ENCODE results near the gene SCP2D1. TPM values are rescaled to one million over a fixed set of nuclear protein-coding genes. Genes with fewer than 3 reads are reported as not detected.

The SCP2D1 gene
- total RNA-seq, 1 experiment from 2014 or later = not detected

GRCh38 chr20:18856873-18857272, 43.3 kb downstream of the SCP2D1 start:
- Histone ChIP-seq H3K9me3 (ENCODE audit: low read depth, low read length, poor library complexity, severe bottlenecking) (no peaks in the 10 kb centered on the region), H3K27me3 (replicated peaks; ENCODE audit: insufficient read depth, low read depth, low read length, poor library complexity) (peaks cover 3% of the 10 kb centered on the region), H3K4me1 (ENCODE audit: insufficient read depth, low read length, poor library complexity, severe bottlenecking) (no peaks in the 10 kb centered on the region), H3K4me3 (ENCODE audit: low read depth, low read length, poor library complexity, severe bottlenecking) (no peak overlapping the region), H3K36me3 (ENCODE audit: insufficient read depth, low read length, poor library complexity, severe bottlenecking) (no peaks in the 10 kb centered on the region), H3K27ac (ENCODE audit: low read depth, low read length, poor library complexity, severe bottlenecking) (no peak overlapping the region)
- POLR2A ChIA-PET (ENCODE audit: low non-redundant PET) = no interaction called here
- intact Hi-C loops (cut with micrococcal nuclease; ENCODE audit: unreplicated experiment) = no loop called here
- no TSS peak for BruUV-seq (replicated peaks)
- CTCF ChIA-PET = no interaction called here
- DNase-seq (ENCODE audit: low spot score) = no peak
- TF ChIP-seq EZH2 (IDR thresholded peaks at IDR 0.05; ENCODE audit: borderline replicate concordance, low read depth, low read length, poor library complexity, severe bottlenecking) = no peak
- TF ChIP-seq CTCF (conservative IDR thresholded peaks at IDR 0.05; ENCODE audit: low read depth, low read length) = no peak

DNA sequence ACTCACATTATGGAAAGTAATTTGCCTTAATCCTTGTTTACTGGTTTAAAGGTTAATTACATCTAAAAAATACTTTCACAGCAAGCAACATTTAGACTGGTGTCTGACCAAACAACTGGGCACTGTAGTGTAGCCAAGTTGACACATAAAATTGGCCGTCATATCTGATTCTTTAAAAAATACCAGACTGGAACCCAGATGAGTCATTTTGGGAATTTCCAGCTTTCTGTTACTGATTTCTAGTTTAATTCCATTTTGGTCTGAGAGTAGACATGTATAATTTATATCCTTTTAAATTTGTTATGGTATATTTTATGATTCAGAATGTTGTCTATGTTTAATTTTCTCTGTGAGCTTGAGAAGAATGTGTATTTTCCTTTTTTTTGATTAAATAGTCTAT, 44.1 kb downstream of the SCP2D1 start:
- Histone ChIP-seq H3K9me3 (ENCODE audit: low read depth, low read length, poor library complexity, severe bottlenecking) (no peaks in the 10 kb centered on the region), H3K4me1 (ENCODE audit: insufficient read depth, low read length, poor library complexity, severe bottlenecking) (no peaks in the 10 kb centered on the region), H3K36me3 (ENCODE audit: insufficient read depth, low read length, poor library complexity, severe bottlenecking) (no peaks in the 10 kb centered on the region), H3K4me3 (ENCODE audit: low read depth, low read length, poor library complexity, severe bottlenecking) (no peak overlapping the region), H3K27me3 (replicated peaks; ENCODE audit: insufficient read depth, low read depth, low read length, poor library complexity) (peaks cover 3% of the 10 kb centered on the region), H3K27ac (ENCODE audit: low read depth, low read length, poor library complexity, severe bottlenecking) (no peak overlapping the region)
- DNase-seq (ENCODE audit: low spot score) = peak; percentile 15
- ChIA-PET POLR2A (ENCODE audit: low non-redundant PET) (interaction anchor here (0.7 kb wide), 1 partner anchor 88 kb away, joined by 3 read pairs; no protein-coding TSS in a partner anchor), CTCF (no interaction called here)
- no TSS peak for BruUV-seq (replicated peaks)
- intact Hi-C loops (cut with micrococcal nuclease; ENCODE audit: unreplicated experiment) = no loop called here
- TF ChIP-seq EZH2 (IDR thresholded peaks at IDR 0.05; ENCODE audit: borderline replicate concordance, low read depth, low read length, poor library complexity, severe bottlenecking) (no peak), CTCF (conservative IDR thresholded peaks at IDR 0.05; ENCODE audit: low read depth, low read length) (no peak)

GRCh38 chr20:18858816-18859215, 45.2 kb downstream of the SCP2D1 start:
- Histone ChIP-seq H3K27me3 (replicated peaks; ENCODE audit: insufficient read depth, low read depth, low read length, poor library complexity) (peaks cover 3% of the 10 kb centered on the region), H3K36me3 (ENCODE audit: insufficient read depth, low read length, poor library complexity, severe bottlenecking) (no peaks in the 10 kb centered on the region), H3K4me3 (ENCODE audit: low read depth, low read length, poor library complexity, severe bottlenecking) (no peak overlapping the region), H3K9me3 (ENCODE audit: low read depth, low read length, poor library complexity, severe bottlenecking) (no peaks in the 10 kb centered on the region), H3K27ac (ENCODE audit: low read depth, low read length, poor library complexity, severe bottlenecking) (no peak overlapping the region), H3K4me1 (ENCODE audit: insufficient read depth, low read length, poor library complexity, severe bottlenecking) (no peaks in the 10 kb centered on the region)
- BruUV-seq (replicated peaks) = no TSS peak
- DNase-seq (ENCODE audit: low spot score) = no peak
- TF ChIP-seq CTCF (conservative IDR thresholded peaks at IDR 0.05; ENCODE audit: low read depth, low read length) (no peak), EZH2 (IDR thresholded peaks at IDR 0.05; ENCODE audit: borderline replicate concordance, low read depth, low read length, poor library complexity, severe bottlenecking) (no peak)
- intact Hi-C loops (cut with micrococcal nuclease; ENCODE audit: unreplicated experiment) = no loop called here
- POLR2A ChIA-PET (ENCODE audit: low non-redundant PET) = no interaction called here
- CTCF ChIA-PET = no interaction called here

Other genes with a start within 250 kb of the SCP2D1 start
- 56.6 and 57.7 TPM in 2 replicates for gene SMIM26, start 246.4 kb upstream of the SCP2D1 start, total RNA-seq (2021)
- 16.6 and 23.8 TPM in 2 replicates for gene DTD1, start 225.7 kb upstream of the SCP2D1 start, total RNA-seq (2021)